HL-60 (cell line): Measurements from ENCODE around the gene TMEM52.

Source experiments
- GABPA ChIP-seq: IDR thresholded peaks from 2 replicates; pipeline ENCODE4 v1.6.1; 2012; ENCODE audit warnings: low read depth
- POLR2AphosphoS5 ChIP-seq: IDR thresholded peaks from 2 replicates; pipeline ENCODE4 v1.6.1; 2012; ENCODE audit warnings: low read depth
- TF ChIP-seq, protein P1 (sequence below): IDR thresholded peaks from one replicate; pipeline ENCODE4 v1.5.1; 2011; ENCODE audit warnings: low read length, control low read depth, inconsistent platforms; ENCODE audit not compliant: insufficient read depth

DNA sequence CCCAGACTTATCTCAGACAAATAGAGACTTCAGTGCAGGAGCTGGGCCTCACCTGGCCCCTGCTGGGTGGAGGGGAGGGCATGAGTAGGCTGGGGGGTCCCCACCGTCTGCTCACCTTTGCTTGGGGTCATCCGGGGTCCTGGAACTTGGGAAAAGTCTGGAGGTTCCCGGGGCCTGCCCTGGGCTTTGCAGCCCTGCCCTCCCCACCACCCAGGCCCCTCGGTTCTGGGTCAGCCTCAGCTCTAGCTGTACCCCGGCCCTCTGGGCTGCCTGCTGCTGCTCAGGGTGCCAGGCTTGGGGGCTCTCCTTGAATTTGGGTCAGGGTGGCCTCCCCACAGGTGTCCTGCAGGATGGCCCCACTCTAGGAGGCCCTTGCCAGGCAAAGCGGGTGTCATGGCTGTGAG is 2.4 kb upstream of the TMEM52 start:
- TF ChIP-seq, protein P1, sequence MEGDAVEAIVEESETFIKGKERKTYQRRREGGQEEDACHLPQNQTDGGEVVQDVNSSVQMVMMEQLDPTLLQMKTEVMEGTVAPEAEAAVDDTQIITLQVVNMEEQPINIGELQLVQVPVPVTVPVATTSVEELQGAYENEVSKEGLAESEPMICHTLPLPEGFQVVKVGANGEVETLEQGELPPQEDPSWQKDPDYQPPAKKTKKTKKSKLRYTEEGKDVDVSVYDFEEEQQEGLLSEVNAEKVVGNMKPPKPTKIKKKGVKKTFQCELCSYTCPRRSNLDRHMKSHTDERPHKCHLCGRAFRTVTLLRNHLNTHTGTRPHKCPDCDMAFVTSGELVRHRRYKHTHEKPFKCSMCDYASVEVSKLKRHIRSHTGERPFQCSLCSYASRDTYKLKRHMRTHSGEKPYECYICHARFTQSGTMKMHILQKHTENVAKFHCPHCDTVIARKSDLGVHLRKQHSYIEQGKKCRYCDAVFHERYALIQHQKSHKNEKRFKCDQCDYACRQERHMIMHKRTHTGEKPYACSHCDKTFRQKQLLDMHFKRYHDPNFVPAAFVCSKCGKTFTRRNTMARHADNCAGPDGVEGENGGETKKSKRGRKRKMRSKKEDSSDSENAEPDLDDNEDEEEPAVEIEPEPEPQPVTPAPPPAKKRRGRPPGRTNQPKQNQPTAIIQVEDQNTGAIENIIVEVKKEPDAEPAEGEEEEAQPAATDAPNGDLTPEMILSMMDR: no peak
- TF ChIP-seq POLR2AphosphoS5 (no peak), GABPA (no peak)
